ENCODE data around the gene SPRR2F.

SPRR2F gene

DNA sequence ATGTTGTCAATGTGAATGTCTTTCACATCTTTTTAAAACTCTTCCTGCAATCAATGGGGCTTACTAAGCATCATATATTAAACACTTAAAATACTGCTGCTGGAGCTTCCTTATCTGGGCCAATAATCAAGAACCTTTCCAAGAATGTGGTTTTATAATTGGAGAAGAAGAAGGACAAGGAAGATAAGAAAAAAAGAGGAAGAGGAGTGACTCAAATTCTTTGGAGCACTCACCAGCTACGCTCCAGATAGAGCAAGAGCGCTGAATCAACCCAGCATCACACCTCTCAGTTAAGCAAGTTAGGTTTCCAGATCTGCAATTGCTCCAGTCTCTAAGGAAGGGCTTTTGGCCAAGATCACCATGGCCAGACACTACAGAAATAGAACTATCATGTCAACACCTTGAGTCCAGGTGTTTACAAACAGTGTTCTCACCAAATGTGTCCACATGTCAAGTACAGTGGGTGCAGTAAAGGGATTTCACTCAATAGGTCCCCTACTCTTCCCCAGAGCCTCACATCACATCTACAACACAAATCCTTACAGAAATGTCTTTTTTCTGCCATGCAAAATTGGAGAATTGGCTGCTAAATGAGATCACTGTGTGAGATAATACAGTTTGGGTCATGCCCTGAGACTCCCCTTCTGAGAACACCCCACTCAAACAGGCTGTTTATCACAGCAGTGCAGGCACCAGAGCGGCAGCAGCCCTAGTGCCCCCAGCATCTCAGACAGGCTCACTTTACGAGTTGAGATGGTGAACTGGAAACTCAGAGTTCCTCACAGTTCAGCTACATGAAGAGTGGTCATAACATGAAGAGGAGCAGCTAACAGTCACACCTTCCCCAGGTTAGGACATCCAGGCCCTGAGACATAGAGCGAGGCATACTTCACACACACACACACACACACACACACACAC is 40.2 kb downstream of the SPRR2F start:
- no peak for DNase-seq (ENCODE audit: low read depth)

GRCh38 chr1:153071511-153071910 is 41.8 kb downstream of the SPRR2F start, which contains the start of gene SPRR2B:
TSS of gene SPRR2B (minus strand) at chr1:153071611. CDS start at chr1:153070839, 772 bp downstream.
- DNase-seq (ENCODE audit: low read depth), result no peak

DNA sequence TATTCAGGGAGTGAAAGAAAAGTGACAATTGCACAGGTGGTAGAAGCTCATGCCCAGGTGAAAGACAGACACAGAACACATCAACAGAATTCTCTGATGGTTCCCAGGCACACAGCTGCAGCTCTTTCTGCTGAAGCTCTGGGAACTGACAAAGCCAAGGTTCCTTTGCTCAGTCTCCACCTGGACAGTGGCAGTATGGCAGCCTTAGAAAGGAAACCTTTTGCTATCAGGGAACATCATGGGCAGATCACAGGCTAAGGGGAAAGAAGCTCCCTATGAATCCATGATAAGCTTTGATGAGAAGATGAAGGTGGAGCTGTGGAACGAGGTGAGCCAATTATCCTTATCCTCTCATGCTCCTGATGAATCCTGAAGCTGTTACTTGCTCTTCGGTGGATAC is 43.1 kb downstream of the SPRR2F start:
- no peak for DNase-seq (ENCODE audit: low read depth)

All from EH (cell line).